Stimulated activated naive B cell treated with anti-CD40 and anti-IgM and Interleukin-4, amounts not matched to agents 10 μg/mL and 1 μg/mL and 100 μg/mL, for 72 hours (primary cell): ENCODE results near the gene SPAG16.
"Not testable (repeated sequence)": the region's sequence is repeated elsewhere in the genome, so short reads cannot be mapped to it uniquely, and the experiment has no call there.

Experiments
- ATAC-seq, 2 donors: fragments of 150-1000 bp; cut with Tn5 transposase; replicated peaks; 2 replicates each; pipeline ENCODE4 v1.10.0; 2021; ENCODE audit warnings: moderate library complexity in 1 of 2
- DNase-seq: peaks from one replicate; pipeline ENCODE4 v3.0.0; 2021
- H3K27ac Mint-ChIP-seq: one replicate; pipeline ENCODE4 v1.8.0; 2022; ENCODE audit warnings: mild to moderate bottlenecking, mixed read lengths
- H3K27me3 Mint-ChIP-seq, 2 donors: one replicate each; pipeline ENCODE4 v1.8.0; 2022; ENCODE audit warnings: mixed read lengths in 2 of 2
- H3K36me3 Mint-ChIP-seq, 2 donors: one replicate each; pipeline ENCODE4 v1.8.0; 2022; ENCODE audit warnings: mixed read lengths in 2 of 2, mild to moderate bottlenecking in 1 of 2
- H3K4me1 Mint-ChIP-seq, 2 donors: one replicate each; pipeline ENCODE4 v1.8.0; 2022; ENCODE audit warnings: mixed read lengths in 2 of 2, mild to moderate bottlenecking in 1 of 2
- H3K4me3 Mint-ChIP-seq, 2 donors: one replicate each; pipeline ENCODE4 v1.8.0; 2022; ENCODE audit warnings: mild to moderate bottlenecking in 2 of 2, mixed read lengths in 2 of 2, moderate library complexity in 1 of 2
- H3K9me3 Mint-ChIP-seq, 2 donors: one replicate each; pipeline ENCODE4 v1.8.0; 2022; ENCODE audit warnings: mixed read lengths in 2 of 2, mild to moderate bottlenecking in 1 of 2

SPAG16 gene

GRCh38 chr2:213407027-213407426 lies 122.8 kb downstream of the SPAG16 start:
- H3K4me3 Mint-ChIP-seq, result peak overlapping the region in 1 of 2 donors; percentile 30
- DNase-seq, H3K4me1 Mint-ChIP-seq, H3K27me3 Mint-ChIP-seq, H3K9me3 Mint-ChIP-seq, ATAC-seq, H3K36me3 Mint-ChIP-seq, H3K27ac Mint-ChIP-seq: not testable (repeated sequence)

GRCh38 chr2:213408426-213409070 lies 124.3 kb downstream of the SPAG16 start:
- H3K36me3 Mint-ChIP-seq, H3K9me3 Mint-ChIP-seq, H3K27ac Mint-ChIP-seq, H3K4me3 Mint-ChIP-seq, H3K27me3 Mint-ChIP-seq, H3K4me1 Mint-ChIP-seq, ATAC-seq, DNase-seq: not testable (repeated sequence)

- not testable (repeated sequence) for ATAC-seq, H3K27me3 Mint-ChIP-seq, H3K36me3 Mint-ChIP-seq, H3K4me1 Mint-ChIP-seq, DNase-seq, H3K4me3 Mint-ChIP-seq, H3K9me3 Mint-ChIP-seq, H3K27ac Mint-ChIP-seq
Measured at GRCh38 chr2:213410687-213411086, 126.4 kb downstream of the SPAG16 start.

GRCh38 chr2:213411582-213412289 lies 127.5 kb downstream of the SPAG16 start:
- H3K27ac Mint-ChIP-seq, result no peak overlapping the region
- peaks cover 0 to 5% of the 10 kb centered on the region in 2 donors for H3K27me3 Mint-ChIP-seq
- ATAC-seq, result no peak
- no peaks in the 10 kb centered on the region for H3K36me3 Mint-ChIP-seq
- H3K4me3 Mint-ChIP-seq, result no peak overlapping the region
- peaks cover 0 to 2% of the 10 kb centered on the region in 2 donors for H3K9me3 Mint-ChIP-seq
- no peak for DNase-seq
- H3K4me1 Mint-ChIP-seq, result no peaks in the 10 kb centered on the region

GRCh38 chr2:213415093-213415492 lies 130.8 kb downstream of the SPAG16 start:
- no peaks in the 10 kb centered on the region for H3K36me3 Mint-ChIP-seq
- H3K27me3 Mint-ChIP-seq, result no peaks in the 10 kb centered on the region
- DNase-seq (no peak), ATAC-seq (no peak)
- H3K4me3 Mint-ChIP-seq, result no peak overlapping the region
- no peaks in the 10 kb centered on the region for H3K4me1 Mint-ChIP-seq
- H3K9me3 Mint-ChIP-seq, result no peaks in the 10 kb centered on the region
- no peak overlapping the region for H3K27ac Mint-ChIP-seq

GRCh38 chr2:213416832-213417231 lies 132.6 kb downstream of the SPAG16 start:
- Mint-ChIP-seq H3K27ac (no peak overlapping the region), H3K4me3 (no peak overlapping the region), H3K27me3 (no peaks in the 10 kb centered on the region), H3K4me1 (no peaks in the 10 kb centered on the region), H3K9me3 (no peaks in the 10 kb centered on the region), H3K36me3 (no peaks in the 10 kb centered on the region)
- ATAC-seq (no peak), DNase-seq (no peak)

GRCh38 chr2:213419980-213420379 lies 135.7 kb downstream of the SPAG16 start:
- no peaks in the 10 kb centered on the region for H3K36me3 Mint-ChIP-seq
- H3K27me3 Mint-ChIP-seq, result no peaks in the 10 kb centered on the region
- no peak overlapping the region for H3K27ac Mint-ChIP-seq
- no peaks in the 10 kb centered on the region for H3K4me1 Mint-ChIP-seq
- H3K4me3 Mint-ChIP-seq, result no peak overlapping the region
- H3K9me3 Mint-ChIP-seq, result no peaks in the 10 kb centered on the region
- DNase-seq (no peak), ATAC-seq (no peak)

GRCh38 chr2:213420828-213421385 lies 136.6 kb downstream of the SPAG16 start:
- Mint-ChIP-seq H3K27me3 (no peaks in the 10 kb centered on the region), H3K36me3 (no peaks in the 10 kb centered on the region), H3K27ac (no peak overlapping the region)

GRCh38 chr2:213422211-213422610 lies 137.9 kb downstream of the SPAG16 start:
- H3K27me3 Mint-ChIP-seq, result no peaks in the 10 kb centered on the region
- no peaks in the 10 kb centered on the region for H3K4me1 Mint-ChIP-seq
- ATAC-seq (no peak), DNase-seq (no peak)
- no peaks in the 10 kb centered on the region for H3K36me3 Mint-ChIP-seq
- no peaks in the 10 kb centered on the region for H3K9me3 Mint-ChIP-seq
- no peak overlapping the region for H3K27ac Mint-ChIP-seq
- no peak overlapping the region for H3K4me3 Mint-ChIP-seq

More at GRCh38 chr2:213420828-213421385, 136.6 kb downstream of the SPAG16 start:
- Mint-ChIP-seq H3K4me1 (no peaks in the 10 kb centered on the region), H3K9me3 (no peaks in the 10 kb centered on the region), H3K4me3 (no peak overlapping the region)
- ATAC-seq, result no peak
- DNase-seq, result no peak

GRCh38 chr2:213425618-213426017 lies 141.4 kb downstream of the SPAG16 start:
- no peaks in the 10 kb centered on the region for H3K4me1 Mint-ChIP-seq
- H3K9me3 Mint-ChIP-seq, result peaks cover 7 to 11% of the 10 kb centered on the region in 2 donors
- no peaks in the 10 kb centered on the region for H3K36me3 Mint-ChIP-seq
- no peak for ATAC-seq
- no peak for DNase-seq
- no peak overlapping the region for H3K27ac Mint-ChIP-seq
- H3K27me3 Mint-ChIP-seq, result no peaks in the 10 kb centered on the region
- H3K4me3 Mint-ChIP-seq, result no peak overlapping the region

GRCh38 chr2:213429516-213429915 lies 145.3 kb downstream of the SPAG16 start:
- H3K4me1 Mint-ChIP-seq, result no peaks in the 10 kb centered on the region
- no peak overlapping the region for H3K4me3 Mint-ChIP-seq
- DNase-seq (no peak), ATAC-seq (no peak)
- peaks cover 14 to 17% of the 10 kb centered on the region in 2 donors for H3K9me3 Mint-ChIP-seq
- H3K27ac Mint-ChIP-seq, result no peak overlapping the region
- no peaks in the 10 kb centered on the region for H3K27me3 Mint-ChIP-seq
- H3K36me3 Mint-ChIP-seq, result no peaks in the 10 kb centered on the region

- Mint-ChIP-seq H3K4me1 (no peaks in the 10 kb centered on the region), H3K4me3 (no peak overlapping the region), H3K27ac (no peak overlapping the region), H3K27me3 (no peaks in the 10 kb centered on the region), H3K36me3 (no peaks in the 10 kb centered on the region), H3K9me3 (peaks cover 9 to 12% of the 10 kb centered on the region in 2 donors)
- DNase-seq (no peak), ATAC-seq (no peak)
Measured at GRCh38 chr2:213443921-213444320, 159.7 kb downstream of the SPAG16 start.

- Mint-ChIP-seq H3K36me3 (no peaks in the 10 kb centered on the region), H3K4me1 (no peaks in the 10 kb centered on the region), H3K4me3 (no peak overlapping the region), H3K27ac (no peak overlapping the region), H3K9me3 (peaks cover 8 to 9% of the 10 kb centered on the region in 2 donors), H3K27me3 (no peaks in the 10 kb centered on the region)
- DNase-seq (no peak), ATAC-seq (no peak)
Measured at GRCh38 chr2:213451542-213452239, 167.4 kb downstream of the SPAG16 start.

- H3K36me3 Mint-ChIP-seq, result no peaks in the 10 kb centered on the region
- no peak overlapping the region for H3K27ac Mint-ChIP-seq
- H3K27me3 Mint-ChIP-seq, result no peaks in the 10 kb centered on the region
- no peaks in the 10 kb centered on the region for H3K9me3 Mint-ChIP-seq
- H3K4me1 Mint-ChIP-seq, result no peaks in the 10 kb centered on the region
- ATAC-seq (no peak), DNase-seq (no peak)
- no peak overlapping the region for H3K4me3 Mint-ChIP-seq
Measured at GRCh38 chr2:213455316-213456008, 171.2 kb downstream of the SPAG16 start.
